Measurements from ENCODE around the gene RBP7.
"Not testable (repeated sequence)": the region's sequence is repeated elsewhere in the genome, so short reads cannot be mapped to it uniquely, and the experiment has no call there.

RBP7 gene
- total RNA-seq: 0 to 0.54 (median 0.04) reads per million in 4 experiments

DNA sequence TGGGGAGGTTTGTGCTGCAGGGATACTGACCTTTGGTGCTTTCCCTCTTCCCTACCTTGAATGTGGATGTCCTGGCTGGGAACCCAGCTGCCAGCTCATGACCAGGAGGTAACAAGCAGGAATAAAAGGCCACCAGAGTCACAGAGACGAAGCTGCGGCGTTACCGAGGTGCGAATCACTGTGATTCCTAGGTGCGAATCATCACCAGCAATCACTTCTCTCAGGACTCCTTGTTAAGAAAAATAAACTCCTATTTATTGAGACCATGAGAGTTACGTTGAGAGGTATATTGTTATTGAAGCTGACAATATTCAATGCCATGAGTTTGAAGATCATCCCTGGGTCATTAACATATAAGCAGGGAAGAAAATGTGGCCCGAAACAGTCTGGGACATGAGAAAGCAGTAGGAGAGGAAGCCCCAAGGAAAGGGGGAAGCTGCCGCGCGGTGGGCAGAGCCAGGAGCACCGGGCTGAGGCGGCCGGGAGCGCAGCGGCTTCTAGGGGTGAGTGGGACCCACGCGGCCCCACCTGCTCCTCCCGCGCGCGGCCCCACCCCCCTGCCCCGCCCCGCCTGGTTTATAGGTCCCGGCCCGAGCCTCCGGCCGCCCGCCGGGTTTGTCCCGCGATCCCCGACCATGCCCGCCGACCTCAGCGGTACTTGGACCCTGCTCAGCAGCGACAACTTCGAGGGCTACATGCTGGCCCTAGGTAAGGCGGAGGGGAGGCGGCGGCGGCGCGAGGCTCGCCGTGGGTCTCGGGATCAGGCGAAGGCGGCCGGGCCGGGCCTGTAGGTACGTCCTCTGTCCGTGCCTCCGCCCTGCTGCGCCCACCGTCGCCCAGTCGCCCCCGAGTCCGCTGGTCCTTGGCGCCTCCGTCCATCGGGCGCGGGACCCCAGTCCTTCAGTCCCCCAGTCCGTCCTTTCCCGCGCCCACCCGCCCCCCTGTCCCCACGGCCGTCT is at the start of gene RBP7:
Gene RBP7 (plus strand): TSS at position 605 of the 959 bp plus-strand sequence. CDS start 31 bp downstream, at position 636.
- no peak for DNase-seq

DNA sequence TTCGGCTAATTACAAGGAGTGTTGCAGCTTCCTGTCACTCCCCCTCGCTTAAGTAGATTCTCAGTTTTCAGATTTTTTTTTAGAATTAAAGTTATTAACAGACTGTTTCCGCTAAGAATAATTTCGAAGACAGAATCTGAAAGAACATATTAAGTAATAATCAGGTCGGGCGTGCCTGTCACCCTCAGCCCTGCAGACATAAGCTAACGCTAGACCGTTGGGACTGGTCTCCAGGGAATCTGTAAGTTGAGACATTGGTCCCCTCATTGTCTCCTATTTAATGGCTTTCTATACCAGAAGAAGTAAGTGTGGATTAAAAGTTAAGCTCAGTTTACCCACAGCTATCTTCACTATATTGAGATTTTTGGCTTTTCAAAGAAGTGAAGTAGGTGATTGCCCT is 39.3 kb upstream of the RBP7 start:
- DNase-seq: no peak

DNA sequence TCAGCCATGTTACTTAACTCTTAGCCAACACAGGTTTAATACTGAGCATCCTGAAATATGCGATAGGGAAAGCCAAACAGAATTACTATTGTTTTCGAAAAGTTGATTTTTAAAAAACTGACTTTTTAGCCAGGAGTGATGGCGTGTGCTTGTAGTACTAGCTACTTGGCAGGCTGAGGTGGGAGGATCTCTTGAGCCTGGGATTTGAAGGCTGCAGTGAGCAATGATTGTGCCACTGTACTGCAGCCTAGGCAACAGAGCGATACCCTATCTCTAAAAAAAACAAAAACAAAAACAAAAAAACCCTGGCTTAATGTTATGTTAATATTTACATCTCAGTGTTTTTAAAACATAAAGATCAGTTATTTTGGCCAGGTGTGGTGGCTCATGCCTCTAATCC is 37.0 kb upstream of the RBP7 start:
- DNase-seq: no peak

DNA sequence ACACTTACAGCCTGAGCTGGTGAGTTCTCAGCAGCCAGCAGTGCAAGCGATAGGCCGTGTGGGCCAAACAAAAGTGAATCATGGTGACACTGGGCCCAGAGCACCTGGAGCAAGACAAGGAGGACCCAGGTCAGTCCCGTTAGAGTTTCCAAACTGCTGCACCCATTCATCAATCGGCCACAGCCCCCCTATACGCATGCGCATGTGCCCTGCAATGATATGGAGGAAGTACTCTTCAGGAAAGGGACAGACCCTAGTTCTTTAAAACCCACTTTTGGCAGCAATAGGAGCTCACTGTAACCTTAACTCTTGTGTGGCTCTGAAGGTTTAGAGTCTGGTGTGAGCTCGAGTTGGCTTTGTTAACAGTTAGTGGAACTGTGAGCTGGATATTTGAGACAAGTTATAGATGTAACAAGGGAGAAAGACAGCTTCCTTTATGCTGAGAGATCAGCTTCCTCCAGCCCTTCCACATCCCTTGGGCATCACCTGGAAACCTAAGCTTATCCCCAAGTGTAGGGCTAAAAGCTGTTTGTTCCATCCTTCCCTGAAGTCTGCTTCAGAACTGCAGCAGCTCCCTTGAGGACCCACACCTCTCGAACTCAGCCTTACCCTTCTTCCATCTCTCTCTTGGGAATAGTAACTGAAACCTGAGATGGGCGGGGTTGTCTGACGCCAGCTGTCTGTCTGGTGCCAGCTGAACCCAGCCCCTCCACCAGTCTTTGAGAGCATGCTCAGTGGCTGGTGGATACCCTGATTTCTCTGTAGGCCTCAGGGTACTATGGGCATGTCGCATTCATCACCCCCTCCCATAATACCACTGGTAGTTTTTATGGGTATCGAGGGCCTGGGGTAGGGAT is 36.1 kb upstream of the RBP7 start:
- no peak for DNase-seq

DNA sequence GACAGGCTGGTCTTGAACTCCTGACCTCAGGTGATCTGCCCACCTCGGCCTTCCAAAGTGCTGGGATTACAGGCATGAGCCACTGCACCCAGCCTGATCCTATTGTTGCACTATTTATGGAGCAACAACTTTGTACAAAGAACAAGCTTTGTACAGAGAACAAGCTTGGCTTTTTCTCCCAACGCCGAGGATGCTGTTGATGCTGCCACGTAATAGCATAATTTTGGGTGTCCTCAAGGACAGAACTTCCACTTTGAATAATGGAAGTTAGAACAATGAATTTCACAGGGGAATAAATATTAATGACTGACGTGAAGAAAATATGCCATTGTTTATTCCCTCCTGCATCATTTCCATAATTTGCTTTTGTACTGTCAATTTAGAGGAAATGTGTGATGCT is 12.8 kb upstream of the RBP7 start:
- no peak for DNase-seq

DNA sequence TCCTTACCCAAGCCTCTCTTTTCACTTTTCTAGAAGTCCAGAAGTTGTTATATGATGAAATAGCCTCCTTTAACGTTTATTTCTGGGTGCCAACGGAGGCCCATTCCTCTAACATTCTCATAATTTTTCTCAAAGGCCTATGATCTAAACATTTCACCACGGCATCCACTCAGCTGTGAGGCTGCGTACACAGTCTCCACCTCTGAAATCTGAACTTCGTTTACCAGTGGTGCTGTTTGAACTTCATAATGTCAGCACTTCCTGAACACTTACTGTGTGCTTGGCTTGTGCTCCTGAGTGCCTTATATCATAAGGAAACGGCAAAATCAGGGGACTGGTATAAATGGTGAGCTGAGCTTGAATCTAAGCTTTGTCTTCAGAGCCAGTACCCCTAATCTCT is 12.0 kb upstream of the RBP7 start:
- no peak for DNase-seq

DNA sequence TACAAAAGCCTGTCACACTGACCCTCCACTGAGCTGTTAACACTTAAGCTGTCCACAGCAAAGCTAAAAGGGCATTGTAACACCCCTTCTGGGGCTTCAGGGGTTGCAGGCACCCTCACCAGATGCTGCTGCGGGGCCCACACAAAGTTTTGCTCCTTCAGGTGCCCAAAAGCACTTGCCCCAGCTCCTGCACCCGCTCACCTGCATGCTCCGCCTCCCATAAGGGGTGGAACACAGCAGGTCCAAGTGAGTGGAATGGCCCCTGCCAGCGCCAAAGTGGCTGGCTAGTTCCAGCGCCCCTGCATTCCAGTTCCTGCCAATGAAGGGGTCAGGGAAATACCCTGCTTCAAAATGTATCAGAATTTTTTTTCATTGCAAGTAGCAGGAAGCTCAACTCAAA is 7.3 kb upstream of the RBP7 start:
- no peak for DNase-seq

DNA sequence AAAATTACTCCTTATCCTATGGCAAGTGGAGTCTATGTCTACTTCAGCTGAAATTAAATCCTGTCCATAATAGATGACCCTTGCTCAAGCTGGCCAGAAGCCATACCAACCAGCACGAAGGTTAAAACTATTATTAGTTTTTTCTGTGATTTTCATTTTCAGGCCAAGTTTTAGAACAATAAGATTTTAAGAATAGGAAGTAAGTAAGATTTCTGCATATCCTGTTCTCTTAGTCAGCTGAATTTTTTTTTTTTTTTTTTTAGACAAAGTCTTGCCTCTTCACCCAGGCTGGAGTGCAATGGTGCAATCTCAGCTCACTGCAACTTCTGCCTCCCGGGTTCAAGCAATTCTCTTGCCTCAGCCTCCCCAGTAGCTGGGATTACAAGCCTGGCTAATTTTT is 6.1 kb upstream of the RBP7 start:
- DNase-seq: no peak

DNA sequence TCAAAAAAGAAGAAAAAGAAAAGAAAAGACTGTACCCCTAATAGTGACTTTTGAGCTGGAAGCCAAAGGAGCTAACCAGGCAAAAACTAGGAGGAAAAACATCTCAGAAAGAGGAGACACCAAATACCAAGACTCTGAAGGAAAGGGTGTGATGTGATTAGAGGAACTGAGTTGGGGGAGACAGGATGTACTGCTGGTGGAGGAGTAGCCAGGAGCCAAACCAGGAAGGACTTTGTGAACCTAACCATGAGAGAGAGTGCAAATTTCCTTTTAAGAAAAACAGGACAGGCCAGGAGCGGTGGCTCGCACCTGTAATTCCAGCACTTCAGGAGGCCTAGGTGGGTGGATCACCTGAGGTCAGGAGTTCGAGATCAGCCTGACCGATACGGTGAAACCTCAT is 4.1 kb upstream of the RBP7 start:
- no peak for DNase-seq

DNA sequence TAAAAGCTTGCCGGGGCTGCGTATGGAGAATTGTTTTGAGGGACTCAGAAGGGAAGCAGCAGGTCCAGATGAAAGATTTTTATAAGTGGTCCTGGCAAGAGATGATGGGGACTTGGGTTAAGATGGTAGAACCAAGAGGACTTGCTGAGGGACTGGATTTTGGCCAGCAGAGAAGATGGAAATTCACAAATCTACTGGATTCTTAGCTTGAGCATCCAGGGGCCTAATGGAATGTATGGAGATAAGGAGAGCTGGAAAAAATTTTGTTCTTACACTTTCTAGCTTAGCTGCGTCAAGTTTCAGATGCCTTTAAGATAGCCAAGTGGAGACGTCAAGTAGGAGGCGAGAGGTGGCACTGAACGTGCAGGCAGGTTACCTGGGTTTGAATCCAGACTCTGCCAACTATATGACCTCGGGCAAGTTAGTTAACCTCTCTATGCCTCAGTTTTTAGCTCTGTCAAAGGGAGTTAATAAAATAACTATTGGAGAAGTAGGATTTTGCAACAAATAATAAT is 3.4 kb upstream of the RBP7 start:
- no peak for DNase-seq

DNA sequence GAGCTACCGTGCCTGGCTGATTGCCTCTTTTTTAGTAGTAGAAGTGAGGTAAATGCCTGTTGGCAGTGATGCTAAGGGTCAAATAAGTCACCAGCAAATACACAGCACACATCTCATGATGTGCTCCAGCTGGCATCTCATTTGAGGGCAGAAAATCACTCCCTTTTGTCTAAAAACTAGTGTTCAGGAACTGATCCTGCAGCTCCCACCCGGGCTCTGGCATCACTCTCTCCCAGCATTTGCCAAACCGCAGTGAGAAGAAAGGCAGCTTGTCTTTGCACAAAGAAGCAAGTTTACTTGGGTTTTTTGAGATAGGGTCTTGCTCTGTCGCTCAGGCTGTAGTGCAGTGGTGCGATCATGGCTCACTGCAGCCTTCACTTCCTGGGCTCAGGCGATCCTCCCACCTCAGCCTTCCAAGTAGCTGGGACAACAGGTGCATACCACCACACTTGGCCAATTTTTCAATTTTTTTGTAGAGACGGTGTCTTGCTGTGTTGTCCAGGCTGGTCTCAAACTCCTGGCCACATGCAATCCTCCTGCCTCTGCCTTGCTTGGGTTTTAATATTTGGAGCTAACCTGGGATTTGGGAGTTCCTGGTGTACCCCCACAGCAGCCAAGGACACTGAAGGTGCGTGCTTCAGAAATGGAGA is 4.1 kb downstream of the RBP7 start:
- no peak for DNase-seq

DNA sequence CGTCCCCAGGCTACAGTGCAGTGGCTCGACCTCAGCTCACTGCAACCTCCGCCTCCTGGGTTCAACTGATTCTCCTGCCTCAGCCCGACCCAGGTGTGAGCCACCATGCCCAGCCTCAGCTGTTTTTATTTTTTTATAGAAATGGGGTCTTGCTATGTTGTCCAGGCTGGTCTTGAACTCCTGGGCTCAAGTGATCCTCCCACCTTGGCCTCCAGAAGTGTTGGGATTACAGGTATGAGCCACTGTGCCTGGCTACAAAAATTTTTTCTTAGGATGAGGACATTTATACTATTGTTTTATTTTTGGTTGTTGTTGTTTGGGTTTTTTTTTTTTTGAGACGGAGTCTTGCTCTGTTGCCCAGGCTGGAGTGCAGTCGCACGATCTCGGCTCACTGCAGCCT is 8.2 kb downstream of the RBP7 start:
- DNase-seq: not testable (repeated sequence)

DNA sequence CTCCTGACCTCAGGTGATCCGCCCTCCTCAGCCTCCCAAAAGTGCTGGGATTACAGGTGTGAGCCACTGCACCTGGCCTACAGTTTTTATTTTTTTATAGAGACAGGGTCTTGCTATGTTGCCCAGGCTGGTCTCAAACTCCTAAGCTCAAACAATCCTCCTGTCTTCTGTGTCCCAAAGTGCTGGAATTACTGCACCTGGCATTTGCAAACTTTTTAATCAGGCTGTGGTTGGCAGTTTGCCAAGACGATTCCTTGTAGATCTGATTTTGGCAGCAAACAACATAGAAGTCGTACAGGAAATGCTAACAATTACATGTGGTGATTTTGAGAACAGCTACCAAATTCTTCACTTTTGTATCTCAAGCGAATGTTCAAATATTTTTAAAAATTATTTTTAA is 10.1 kb downstream of the RBP7 start:
- DNase-seq: no peak

DNA sequence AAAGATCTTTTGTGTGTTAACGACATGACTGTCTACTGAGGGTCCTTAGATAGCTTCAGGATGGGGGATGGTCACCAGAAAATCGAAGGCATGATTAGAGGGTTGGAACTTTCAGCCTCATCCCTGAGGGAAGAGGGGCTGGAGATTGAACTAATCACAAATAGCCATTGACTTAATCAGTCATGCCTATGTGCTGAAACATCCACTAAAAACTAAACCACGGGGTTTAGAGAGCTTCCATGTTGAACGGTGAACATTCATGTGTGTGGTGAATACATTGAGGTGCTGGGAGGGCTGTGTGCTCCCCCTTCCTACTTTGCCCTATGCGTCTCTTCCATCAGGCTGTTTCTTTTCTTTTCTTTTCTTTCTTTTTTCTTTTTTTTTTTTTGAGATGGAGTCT is 17.0 kb downstream of the RBP7 start:
- DNase-seq: no peak

DNA sequence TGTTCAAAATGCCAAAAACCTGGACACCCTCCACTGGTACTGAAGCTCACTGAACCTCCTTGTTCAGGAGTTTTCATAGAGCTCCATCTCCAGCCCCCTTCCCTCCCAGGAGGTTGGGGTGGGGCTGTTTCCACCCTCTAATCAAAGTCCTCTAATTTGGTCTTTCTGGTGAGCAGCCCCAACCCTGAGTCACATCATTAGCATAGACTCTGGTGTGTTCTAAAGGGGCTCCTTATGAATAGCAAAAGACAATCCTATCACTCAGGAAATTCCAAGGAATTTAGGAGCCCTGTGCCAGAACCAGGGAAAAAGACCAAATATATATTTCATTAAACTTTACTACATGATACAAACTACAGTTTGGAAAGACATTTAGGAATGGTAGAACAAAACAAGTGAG is 22.5 kb downstream of the RBP7 start:
- no peak for DNase-seq

DNA sequence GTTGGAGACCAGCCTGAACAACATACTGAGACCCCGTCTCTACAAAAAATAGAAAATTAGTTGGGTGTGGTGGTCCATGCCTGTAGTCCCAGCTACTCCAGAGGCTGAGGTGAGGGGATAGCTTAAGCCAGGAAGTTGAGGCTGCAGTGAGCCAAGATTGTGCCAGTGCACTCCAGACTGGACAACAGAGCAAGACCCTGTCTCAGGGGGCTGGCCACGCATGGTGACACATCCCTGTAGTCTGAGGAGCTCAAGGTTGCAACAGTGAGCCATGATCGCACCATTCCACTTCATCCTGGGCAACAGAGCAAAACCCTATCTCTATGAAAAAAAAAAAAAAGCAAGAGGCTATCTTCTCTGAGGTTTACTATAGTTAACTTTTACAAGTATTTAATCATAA is 23.1 kb downstream of the RBP7 start:
- no peak for DNase-seq

DNA sequence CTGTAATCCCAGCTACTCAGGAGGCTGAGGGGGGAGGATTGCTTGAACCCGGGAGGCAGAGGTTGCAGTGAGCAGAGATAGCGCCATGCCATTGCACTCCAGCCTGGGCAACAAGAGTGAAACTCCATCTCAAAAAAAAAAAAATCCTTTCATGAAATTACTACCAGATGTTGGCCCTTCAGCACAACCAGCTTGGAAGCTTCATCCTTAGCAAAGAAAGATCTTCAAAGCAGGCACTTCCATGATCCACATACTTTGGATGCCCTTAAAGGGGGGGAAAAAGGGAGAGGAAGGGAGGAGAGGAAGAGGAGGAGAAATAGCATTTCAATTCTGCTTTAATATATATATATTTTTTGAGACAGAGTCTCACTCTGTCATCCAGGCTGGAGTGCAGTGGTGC is 23.6 kb downstream of the RBP7 start:
- DNase-seq: not testable (repeated sequence)

DNA sequence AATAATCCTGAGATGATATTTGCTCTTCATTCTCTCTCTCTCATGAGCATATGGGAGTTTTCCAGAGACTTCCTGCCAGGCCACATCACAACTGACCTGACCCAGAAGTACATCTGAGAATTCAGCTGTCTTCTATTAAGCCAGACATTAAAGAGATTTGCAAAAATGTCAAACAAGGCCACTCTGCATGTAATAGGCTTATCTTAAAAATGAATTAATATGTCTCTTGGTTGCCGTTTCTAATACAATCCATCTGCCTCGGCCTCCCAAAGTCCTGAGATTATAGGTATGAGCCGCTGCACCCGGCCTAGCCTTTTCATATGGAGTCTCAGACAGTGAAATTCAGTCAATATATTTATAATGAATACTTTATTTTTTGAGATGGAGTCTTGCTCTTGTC is 25.0 kb downstream of the RBP7 start:
- not testable (repeated sequence) for DNase-seq

DNA sequence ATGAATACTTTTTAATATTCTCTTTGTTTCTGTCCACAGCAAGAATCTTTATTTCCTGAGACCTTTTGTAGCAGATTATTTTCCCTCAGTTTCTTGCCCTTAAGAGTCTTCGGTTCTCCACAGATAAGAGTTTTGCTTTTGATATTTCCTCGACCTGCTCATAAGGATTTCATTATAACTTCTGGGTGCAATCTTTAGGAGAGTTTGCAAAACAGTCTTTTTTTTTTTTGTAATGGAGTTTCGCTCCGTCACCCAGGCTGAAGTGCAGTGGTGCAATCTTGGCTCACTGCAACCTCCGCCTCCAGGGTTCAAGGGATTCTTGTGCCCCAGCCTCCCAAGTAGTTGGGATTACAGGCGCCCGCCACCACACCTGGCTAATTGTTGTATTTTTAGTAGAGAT is 25.6 kb downstream of the RBP7 start:
- no peak for DNase-seq

DNA sequence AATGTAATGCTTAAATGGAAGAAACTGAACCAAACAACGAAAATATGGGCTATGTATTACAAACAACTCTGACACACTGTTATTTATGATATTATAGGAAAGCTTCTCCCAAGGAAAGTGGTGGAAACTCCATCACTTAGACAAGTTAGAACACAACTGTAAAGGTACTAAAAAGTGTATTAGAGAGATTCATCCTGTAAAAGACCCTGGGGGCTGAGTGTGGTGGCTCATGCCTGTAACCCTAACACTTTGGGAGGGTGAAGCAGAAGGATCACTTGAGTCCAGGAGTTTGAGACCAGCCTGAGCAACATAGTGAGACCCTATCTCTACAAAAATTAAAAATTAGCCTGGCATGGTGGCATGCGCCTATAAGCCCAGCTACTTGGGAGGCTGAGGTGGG is 28.3 kb downstream of the RBP7 start:
- DNase-seq: no peak

DNA sequence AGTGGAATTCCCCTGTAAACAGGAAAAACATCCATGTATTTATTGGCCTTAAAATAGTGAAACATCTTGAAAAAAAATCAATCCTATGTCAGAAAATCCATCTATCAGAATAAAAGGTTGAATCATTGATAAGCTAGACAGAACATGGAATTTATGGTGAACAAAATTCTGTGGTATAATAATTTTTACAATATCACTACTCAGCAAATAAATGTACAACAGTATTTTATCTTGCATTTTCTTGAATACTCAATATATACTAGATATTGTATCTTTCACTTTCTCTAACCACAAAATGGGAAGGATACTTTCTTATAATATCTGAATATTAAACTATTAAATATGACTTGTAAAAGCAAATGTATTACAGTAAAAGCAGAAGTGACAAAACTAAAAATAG is 30.0 kb downstream of the RBP7 start:
- DNase-seq: no peak

DNA sequence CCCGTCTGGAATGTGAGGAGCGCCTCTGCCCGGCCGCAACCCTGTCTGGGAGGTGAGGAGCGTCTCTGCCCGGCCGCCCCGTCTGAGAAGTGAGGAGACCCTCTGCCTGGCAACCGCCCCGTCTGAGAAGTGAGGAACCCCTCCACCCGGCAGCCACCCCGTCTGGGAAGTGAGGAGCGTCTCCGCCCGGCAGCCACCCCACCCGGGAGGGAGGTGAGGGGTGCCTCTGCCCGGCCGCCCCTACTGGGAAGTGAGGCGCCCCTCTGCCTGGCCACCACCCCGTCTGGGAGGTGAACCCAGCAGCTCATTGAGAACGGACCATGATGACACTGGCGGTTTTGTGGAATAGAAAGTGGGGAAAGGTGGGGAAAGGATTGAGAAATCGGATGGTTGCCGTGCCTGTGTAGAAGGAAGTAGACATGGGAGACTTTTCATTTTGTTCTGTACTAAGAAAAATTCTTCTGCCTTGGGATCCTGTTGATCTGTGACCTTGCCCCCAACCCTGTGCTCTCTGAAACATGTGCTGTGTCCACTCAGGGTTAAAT is 32.0 kb downstream of the RBP7 start:
- not testable (repeated sequence) for DNase-seq

DNA sequence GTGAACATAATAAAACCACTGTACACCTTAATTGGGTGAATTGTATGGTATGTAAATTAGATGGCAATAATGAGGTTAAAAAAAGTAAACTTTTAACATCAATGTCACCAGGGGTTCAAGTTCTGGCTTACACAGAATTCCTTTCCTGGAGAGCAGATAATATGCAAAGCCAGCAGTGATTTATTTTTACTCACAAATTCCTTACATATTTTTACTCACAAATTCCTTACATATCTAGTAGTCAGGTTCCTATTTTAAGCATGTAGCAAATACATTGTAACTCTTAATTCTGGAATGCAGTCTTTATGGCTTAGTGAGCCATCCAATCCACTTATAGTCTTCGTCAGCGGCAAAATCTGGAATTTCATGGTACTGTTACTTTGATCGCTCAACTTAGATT is 34.4 kb downstream of the RBP7 start:
- DNase-seq: no peak

All from effector CD8-positive, alpha-beta T cell (primary cell).